A673 (cell line): ENCODE data around the gene MYH10. TPM values are rescaled to one million over a fixed set of nuclear protein-coding genes. Genes with fewer than 3 reads are reported as not detected.

Experiments
- BruUV-seq: library from RNA; stranded (reverse); fragments of 400-500 nt; replicated peaks from 2 replicates; lab custom pipeline; 2021; lab: Mats Ljungman, UMichigan
- CTCF ChIA-PET: fragments of 300-600 bp; sonication (Branson Sonifier 250); formaldehyde crosslinking; loops from one replicate; lab custom pipeline; 2022; ENCODE audit warnings: antibody characterized with exemption; lab: Charles Lee
- POLR2A ChIA-PET: fragments of 300-600 bp; sonication (Branson Sonifier 250); formaldehyde crosslinking; loops from one replicate; lab custom pipeline; 2022; ENCODE audit warnings: antibody characterized with exemption; ENCODE audit not compliant: low non-redundant PET; lab: Charles Lee
- DNase-seq: peaks from one replicate; pipeline ENCODE4 v3.0.0-alpha.2; 2015; ENCODE audit warnings: low spot score
- H3K27ac ChIP-seq: fragments of 200-600 bp; sonication (generic); 2 replicates; pipeline ENCODE4 v1.5.1; 2016; ENCODE audit warnings: mixed run types, low read depth, mild to moderate bottlenecking, mixed read lengths, antibody characterized with exemption, low read length; ENCODE audit not compliant: poor library complexity, severe bottlenecking
- H3K27me3 ChIP-seq: fragments of 200-600 bp; sonication (generic); replicated peaks from 2 replicates; pipeline ENCODE4 v1.6.1; 2017; ENCODE audit warnings: mixed run types, low read depth, mild to moderate bottlenecking, mixed read lengths, antibody characterized with exemption, low read length; ENCODE audit not compliant: insufficient read depth, poor library complexity
- H3K36me3 ChIP-seq: fragments of 200-600 bp; sonication (generic); 2 replicates; pipeline ENCODE4 v1.6.1; 2016; ENCODE audit warnings: mixed run types, mild to moderate bottlenecking, mixed read lengths, antibody characterized with exemption, low read length; ENCODE audit not compliant: insufficient read depth, poor library complexity, severe bottlenecking
- H3K4me1 ChIP-seq: fragments of 200-600 bp; sonication (generic); 2 replicates; pipeline ENCODE4 v1.6.1; 2017; ENCODE audit warnings: mixed run types, mild to moderate bottlenecking, mixed read lengths, antibody characterized with exemption, low read length; ENCODE audit not compliant: insufficient read depth, poor library complexity, severe bottlenecking
- H3K4me3 ChIP-seq: fragments of 200-600 bp; sonication (generic); 2 replicates; pipeline ENCODE4 v1.5.1; 2016; ENCODE audit warnings: low read depth, mixed run types, mild to moderate bottlenecking, mixed read lengths, low read length; ENCODE audit not compliant: poor library complexity, severe bottlenecking
- H3K9me3 ChIP-seq: fragments of 200-600 bp; sonication (generic); 2 replicates; pipeline ENCODE4 v1.6.1; 2016; ENCODE audit warnings: mixed run types, low read depth, mild to moderate bottlenecking, mixed read lengths, antibody characterized with exemption, low read length; ENCODE audit not compliant: poor library complexity, severe bottlenecking
- CTCF ChIP-seq: fragments of 300-800, 200-600 bp; sonication (generic); conservative IDR thresholded peaks from 2 replicates; pipeline ENCODE4 v1.5.1; 2017; ENCODE audit warnings: low read depth, mild to moderate bottlenecking, antibody characterized with exemption, low read length, moderate library complexity, mixed read lengths
- EZH2 ChIP-seq: fragments of 200-600 bp; sonication (generic); IDR thresholded peaks from 2 replicates; pipeline ENCODE4 v1.6.1; 2017; ENCODE audit warnings: borderline replicate concordance, low read depth, mild to moderate bottlenecking, mixed read lengths, antibody characterized with exemption, low read length; ENCODE audit not compliant: poor library complexity, severe bottlenecking
- intact Hi-C: fragments of 100-400 bp; cut with micrococcal nuclease; formaldehyde crosslinking; loops from one replicate; pipeline ENCODE4 v1.10.0; 2022; ENCODE audit not compliant: unreplicated experiment
- total RNA-seq: library from RNA; stranded (reverse); gene quantifications from 2 replicates; pipeline ENCODE4 v1.2.3, GENCODE V29; 2021

Gene MYH10
- total RNA-seq, 1 experiment from 2014 or later: 129 TPM

GRCh38 chr17:8608001-8608400, 22.5 kb downstream of the MYH10 start:
- ChIA-PET CTCF (no interaction called here), POLR2A (no interaction called here)
- Histone ChIP-seq H3K4me3 (no peak overlapping the region), H3K4me1 (peaks cover 23% of the 10 kb centered on the region), H3K27me3 (no peaks in the 10 kb centered on the region), H3K36me3 (no peaks in the 10 kb centered on the region), H3K9me3 (no peaks in the 10 kb centered on the region), H3K27ac (no peak overlapping the region)
- DNase-seq: no peak
- BruUV-seq: no TSS peak
- TF ChIP-seq EZH2 (no peak), CTCF (no peak)
- intact Hi-C loops: no loop called here

- CTCF ChIA-PET: no interaction called here
- BruUV-seq: no TSS peak
- intact Hi-C loops: no loop called here
Measured at GRCh38 chr17:8606401-8606800, 24.1 kb downstream of the MYH10 start.

GRCh38 chr17:8602679-8603078, 27.8 kb downstream of the MYH10 start:
- POLR2A ChIA-PET: no interaction called here
- Histone ChIP-seq H3K4me3 (no peak overlapping the region), H3K27me3 (no peaks in the 10 kb centered on the region), H3K36me3 (no peaks in the 10 kb centered on the region), H3K9me3 (no peaks in the 10 kb centered on the region), H3K4me1 (peaks cover 22% of the 10 kb centered on the region), H3K27ac (no peak overlapping the region)
- no peak for DNase-seq
- intact Hi-C loops: no loop called here
- TF ChIP-seq CTCF (no peak), EZH2 (no peak)
- no TSS peak for BruUV-seq
- CTCF ChIA-PET: no interaction called here

More at GRCh38 chr17:8606401-8606800, 24.1 kb downstream of the MYH10 start:
- Histone ChIP-seq H3K4me1 (peaks cover 23% of the 10 kb centered on the region), H3K4me3 (no peak overlapping the region), H3K27ac (peak overlapping the region; percentile 51), H3K27me3 (no peaks in the 10 kb centered on the region), H3K36me3 (no peaks in the 10 kb centered on the region), H3K9me3 (no peaks in the 10 kb centered on the region)
- TF ChIP-seq CTCF: no peak
- POLR2A ChIA-PET: no interaction called here
- DNase-seq: peak; percentile 42
